Measurements from ENCODE around the gene CHST4. TPM values are rescaled to one million over a fixed set of nuclear protein-coding genes. Genes with fewer than 3 reads are reported as not detected.

CHST4 gene
- total RNA-seq, 6 donors from 2014 or later = 0.34 to 2.2 (median 0.98) TPM; not detected in 3

DNA sequence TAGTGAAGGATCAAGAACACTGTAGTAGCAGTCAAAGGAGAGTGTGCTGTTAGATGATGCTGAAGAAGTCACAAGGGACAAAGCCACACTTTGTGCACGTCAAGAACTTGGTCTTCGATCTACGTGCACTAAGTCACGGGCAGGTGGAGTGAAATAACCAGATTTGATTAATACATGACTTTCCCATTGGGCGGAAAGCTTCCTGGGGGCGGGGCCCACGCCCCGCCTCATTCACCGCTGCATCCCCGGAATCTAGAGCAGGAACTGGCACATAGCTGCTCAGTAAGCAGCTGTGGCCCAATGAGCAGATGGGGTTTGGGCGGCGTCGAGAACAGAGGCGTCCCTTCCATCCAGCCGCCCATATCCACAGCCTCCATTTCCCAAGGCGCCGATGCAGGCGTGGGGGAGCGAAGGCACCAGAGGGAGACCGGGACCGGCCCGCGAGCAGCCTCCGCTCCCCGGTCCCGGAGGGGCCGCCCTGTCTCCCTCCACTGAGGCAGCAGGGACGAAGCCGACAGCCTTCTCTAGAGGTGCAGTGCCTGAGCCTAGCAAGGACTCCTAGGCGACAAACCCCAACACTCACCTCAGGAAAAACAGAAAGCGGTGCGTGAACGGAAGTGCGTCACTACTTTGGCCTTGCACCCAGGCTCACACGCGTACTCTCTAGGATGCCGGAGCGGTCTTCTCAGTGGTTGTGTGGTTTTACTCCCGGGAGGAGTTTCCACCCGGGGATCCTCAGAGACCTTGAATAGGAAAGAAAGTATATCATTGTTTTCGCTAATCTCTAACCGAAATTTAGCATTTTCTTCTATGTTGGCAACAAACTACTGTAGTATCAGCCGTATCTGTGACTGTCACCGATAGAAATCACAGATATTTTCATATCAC is 42.0 kb upstream of the CHST4 start:
- peak; percentile 96 to 98 for ATAC-seq (ENCODE audit: low FRiP score in 2 of 2)
- H3K27me3 ChIP-seq = no peaks in the 10 kb centered on the region
- DNase-seq = peak; percentile 89 to 93
- peaks cover 4 to 12% (median 9%) of the 10 kb centered on the region in 4 donors for H3K4me1 ChIP-seq
- no peak for TF ChIP-seq EP300 (IDR thresholded peaks at IDR 0.05)
- TF ChIP-seq POLR2AphosphoS5 (IDR thresholded peaks at IDR 0.05) = peak; percentile 73 to 93
- peak in 3 of 4 donors; percentile 37 to 84 (median 79) for TF ChIP-seq POLR2A (IDR thresholded peaks at IDR 0.05)
- TF ChIP-seq, protein P1, sequence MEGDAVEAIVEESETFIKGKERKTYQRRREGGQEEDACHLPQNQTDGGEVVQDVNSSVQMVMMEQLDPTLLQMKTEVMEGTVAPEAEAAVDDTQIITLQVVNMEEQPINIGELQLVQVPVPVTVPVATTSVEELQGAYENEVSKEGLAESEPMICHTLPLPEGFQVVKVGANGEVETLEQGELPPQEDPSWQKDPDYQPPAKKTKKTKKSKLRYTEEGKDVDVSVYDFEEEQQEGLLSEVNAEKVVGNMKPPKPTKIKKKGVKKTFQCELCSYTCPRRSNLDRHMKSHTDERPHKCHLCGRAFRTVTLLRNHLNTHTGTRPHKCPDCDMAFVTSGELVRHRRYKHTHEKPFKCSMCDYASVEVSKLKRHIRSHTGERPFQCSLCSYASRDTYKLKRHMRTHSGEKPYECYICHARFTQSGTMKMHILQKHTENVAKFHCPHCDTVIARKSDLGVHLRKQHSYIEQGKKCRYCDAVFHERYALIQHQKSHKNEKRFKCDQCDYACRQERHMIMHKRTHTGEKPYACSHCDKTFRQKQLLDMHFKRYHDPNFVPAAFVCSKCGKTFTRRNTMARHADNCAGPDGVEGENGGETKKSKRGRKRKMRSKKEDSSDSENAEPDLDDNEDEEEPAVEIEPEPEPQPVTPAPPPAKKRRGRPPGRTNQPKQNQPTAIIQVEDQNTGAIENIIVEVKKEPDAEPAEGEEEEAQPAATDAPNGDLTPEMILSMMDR (IDR thresholded peaks at IDR 0.05) = peak in 1 of 6 experiments; percentile 14
- peak overlapping the region; percentile 93 to 99 (median 96) for H3K27ac ChIP-seq
- 2% methylated on average over 18 to 29 of the region's 44 CpGs for WGBS, 2 donors
- H3K4me3 ChIP-seq = peak overlapping the region; percentile 68 to 97 (median 96)
- no peaks in the 10 kb centered on the region for H3K9me3 ChIP-seq
- H3K36me3 ChIP-seq = no peaks in the 10 kb centered on the region

DNA sequence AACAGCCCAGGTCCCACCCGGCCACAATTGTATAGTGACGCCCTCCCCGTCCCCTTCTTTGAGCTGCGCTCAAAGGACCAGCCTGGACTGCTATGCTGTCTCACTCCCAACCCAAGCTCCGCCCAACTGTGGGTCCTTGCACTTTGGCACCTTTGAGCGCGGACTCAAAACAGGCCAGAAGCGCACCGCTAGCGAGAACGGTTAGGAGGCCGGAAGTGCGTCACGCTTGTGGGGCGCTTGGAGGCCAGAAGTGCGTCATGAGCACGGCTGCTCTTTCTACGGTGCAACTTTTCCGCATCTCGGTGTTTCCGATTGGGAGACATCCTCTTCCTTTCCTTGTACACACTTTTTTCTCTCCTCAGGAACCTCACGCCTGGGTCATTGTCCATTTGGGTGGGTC is 37.1 kb upstream of the CHST4 start, which contains the start of gene ZNF19:
Gene ZNF19, minus strand, starts transcription at position 203 of the 400 bp plus-strand sequence. CDS start 7,210 bp downstream, outside the sequence.
- ATAC-seq (ENCODE audit: low FRiP score in 2 of 2) (no peak), DNase-seq (peak in 1 of 2 donors; percentile 24)
- no peaks in the 10 kb centered on the region for H3K27me3 ChIP-seq
- H3K4me3 ChIP-seq = no peak within 1 kb of the TSS
- no peak within 1 kb of the TSS for H3K27ac ChIP-seq
- H3K36me3 ChIP-seq = no peaks in the 10 kb centered on the region
- H3K4me1 ChIP-seq = peaks cover 4 to 5% (median 5%) of the 10 kb centered on the region in 4 donors
- WGBS, 2 donors = 92 to 95% methylated on average over 22 of the region's 22 CpGs
- TF ChIP-seq POLR2AphosphoS5 (IDR thresholded peaks at IDR 0.05) (no peak), POLR2A (IDR thresholded peaks at IDR 0.05) (no peak), EP300 (IDR thresholded peaks at IDR 0.05) (no peak)
- TF ChIP-seq, protein P1 (IDR thresholded peaks at IDR 0.05) = no peak
- H3K9me3 ChIP-seq = no peaks in the 10 kb centered on the region

DNA sequence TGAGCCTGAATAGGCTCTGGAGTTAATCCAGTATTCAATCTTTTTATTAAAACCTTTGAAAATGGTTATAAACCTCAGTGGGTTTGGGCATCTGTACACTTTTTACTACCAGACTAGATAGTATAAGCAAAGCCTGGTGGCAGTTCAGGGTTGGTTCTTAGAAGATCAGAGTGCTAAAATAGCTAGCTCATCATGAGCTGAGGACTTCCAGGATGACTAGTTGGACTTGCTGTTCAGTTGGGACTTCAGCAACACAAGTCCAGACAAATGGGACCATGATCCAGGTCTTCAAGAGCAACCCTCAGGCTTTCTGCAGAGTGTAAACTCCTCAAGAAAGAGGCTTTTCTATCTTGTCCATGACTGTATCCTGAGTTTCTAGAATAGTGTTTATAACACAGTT is 35.9 kb upstream of the CHST4 start:
- Histone ChIP-seq H3K36me3 (no peaks in the 10 kb centered on the region), H3K4me1 (no peaks in the 10 kb centered on the region), H3K9me3 (no peaks in the 10 kb centered on the region), H3K4me3 (no peak overlapping the region), H3K27ac (no peak overlapping the region), H3K27me3 (no peaks in the 10 kb centered on the region)
- DNase-seq (no peak), ATAC-seq (ENCODE audit: low FRiP score in 2 of 2) (no peak)
- no peak for TF ChIP-seq POLR2AphosphoS5 (IDR thresholded peaks at IDR 0.05)
- TF ChIP-seq, protein P1 (IDR thresholded peaks at IDR 0.05) = no peak
- TF ChIP-seq EP300 (IDR thresholded peaks at IDR 0.05) = no peak
- no peak for TF ChIP-seq POLR2A (IDR thresholded peaks at IDR 0.05)

DNA sequence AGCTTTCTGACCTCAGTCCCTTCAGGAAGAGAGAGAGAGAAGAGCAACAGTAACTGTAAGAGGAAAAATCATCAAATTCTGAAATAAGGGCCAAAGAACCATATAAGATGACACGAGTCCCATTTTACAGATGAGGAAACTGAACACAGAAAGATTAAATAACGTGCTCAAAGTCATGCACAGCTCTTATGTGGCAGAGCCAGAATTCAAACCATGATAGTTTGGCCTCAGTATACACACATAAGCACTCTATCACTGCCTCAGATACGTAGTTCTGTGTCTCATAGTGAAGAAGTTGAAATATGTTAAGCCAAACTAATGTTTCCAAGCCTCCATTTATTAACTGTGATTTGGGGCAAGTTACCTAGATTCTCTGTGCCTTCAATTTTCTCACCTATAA is 35.2 kb upstream of the CHST4 start:
- H3K36me3 ChIP-seq = no peaks in the 10 kb centered on the region
- no peaks in the 10 kb centered on the region for H3K27me3 ChIP-seq
- H3K4me3 ChIP-seq = no peak overlapping the region
- TF ChIP-seq EP300 (IDR thresholded peaks at IDR 0.05) (no peak), POLR2A (IDR thresholded peaks at IDR 0.05) (no peak)
- TF ChIP-seq, protein P1 (IDR thresholded peaks at IDR 0.05) = no peak
- ATAC-seq (ENCODE audit: low FRiP score in 2 of 2) = no peak
- H3K27ac ChIP-seq = no peak overlapping the region
- H3K9me3 ChIP-seq = no peaks in the 10 kb centered on the region
- 79 to 82% methylated on average over 3 of the region's 3 CpGs for WGBS, 2 donors
- DNase-seq = no peak
- no peaks in the 10 kb centered on the region for H3K4me1 ChIP-seq
